CD8-positive, alpha-beta memory T cell (primary cell): Measurements from ENCODE around the gene CIT. TPM values are rescaled to one million over a fixed set of nuclear protein-coding genes. Genes with fewer than 3 reads are reported as not detected.
A peak's percentile ranks its signal among the peaks of the same experiment; 100 is the strongest.

ENCODE experiments used
- CTCF ChIA-PET: fragments of 350-600 bp; sonication (Branson Sonifier 250); formaldehyde crosslinking; loops from one replicate; lab custom pipeline; 2021; ENCODE audit warnings: antibody characterized with exemption; lab: Charles Lee
- POLR2A ChIA-PET: fragments of 350-600 bp; sonication (Branson Sonifier 250); formaldehyde crosslinking; loops from one replicate; lab custom pipeline; 2021; ENCODE audit warnings: antibody characterized with exemption; lab: Charles Lee
- DNase-seq, 5 donors: peaks; one replicate each; pipeline versions ENCODE4 v3.0.0 to v3.0.0-alpha.2; 2020 to 2022; ENCODE audit warnings: mixed read lengths in 1 of 5
- H3K27ac ChIP-seq: one replicate; pipeline ENCODE4 v1.7.0; 2013; ENCODE audit warnings: low read depth, mild to moderate bottlenecking, low read length, moderate library complexity
- H3K27me3 ChIP-seq: 2 replicates; pipeline ENCODE4 v1.7.0; 2013; ENCODE audit warnings: low read length, mild to moderate bottlenecking; ENCODE audit not compliant: insufficient read depth, poor library complexity, severe bottlenecking
- H3K36me3 ChIP-seq: 2 replicates; pipeline ENCODE4 v1.7.0; 2013; ENCODE audit warnings: mild to moderate bottlenecking, low read length, moderate library complexity; ENCODE audit not compliant: insufficient read depth
- H3K4me1 ChIP-seq: 2 replicates; pipeline ENCODE4 v1.7.0; 2013; ENCODE audit warnings: mild to moderate bottlenecking, low read length, moderate library complexity; ENCODE audit not compliant: insufficient read depth
- H3K4me3 ChIP-seq: 2 replicates; pipeline ENCODE4 v1.7.0; 2013; ENCODE audit warnings: mild to moderate bottlenecking, low read length
- H3K9me3 ChIP-seq: 2 replicates; pipeline ENCODE4 v1.7.0; 2013; ENCODE audit warnings: mild to moderate bottlenecking, low read length
- H3K27ac Mint-ChIP-seq, 8 donors: one replicate each; pipeline ENCODE4 v1.8.0; 2020 to 2021; ENCODE audit warnings: mixed read lengths in 8 of 8, mild to moderate bottlenecking in 6 of 8, inconsistent platforms in 3 of 8, moderate library complexity in 3 of 8
- H3K27me3 Mint-ChIP-seq, 2 donors: one replicate each; pipeline ENCODE4 v1.8.0; 2020 to 2021; ENCODE audit warnings: mixed read lengths in 2 of 2, mild to moderate bottlenecking in 1 of 2, moderate library complexity in 1 of 2
- H3K36me3 Mint-ChIP-seq, 3 donors: one replicate each; pipeline ENCODE4 v1.8.0; 2020 to 2021; ENCODE audit warnings: mixed read lengths in 3 of 3, inconsistent platforms in 1 of 3, mild to moderate bottlenecking in 1 of 3
- H3K4me1 Mint-ChIP-seq, 3 donors: one replicate each; pipeline ENCODE4 v1.8.0; 2020 to 2021; ENCODE audit warnings: mixed read lengths in 3 of 3, inconsistent platforms in 1 of 3, mild to moderate bottlenecking in 1 of 3
- H3K4me3 Mint-ChIP-seq, 7 donors: one replicate each; pipeline ENCODE4 v1.8.0; 2020 to 2021; ENCODE audit warnings: mixed read lengths in 7 of 7, mild to moderate bottlenecking in 6 of 7, moderate library complexity in 4 of 7, inconsistent platforms in 2 of 7
- H3K9me3 Mint-ChIP-seq, 5 donors: one replicate each; pipeline ENCODE4 v1.8.0; 2020 to 2022; ENCODE audit warnings: mixed read lengths in 5 of 5, mild to moderate bottlenecking in 3 of 5, moderate library complexity in 2 of 5, inconsistent platforms in 1 of 5
- polyA plus RNA-seq: library from polyadenylated mRNA; unstranded; fragments of 300-500 nt; fragmentation: Illumina TruSeq; gene quantifications from one replicate; pipeline ENCODE4 v1.2.3, GENCODE V29; 2021
- total RNA-seq, 2 experiments: library from RNA; stranded (reverse); gene quantifications; one replicate each; pipeline ENCODE4 v1.2.3, GENCODE V29; 2021

CIT gene
- total and polyA plus RNA-seq, 3 experiments from 2014 or later, result 0.61 to 19.3 (median 17.6) TPM

DNA sequence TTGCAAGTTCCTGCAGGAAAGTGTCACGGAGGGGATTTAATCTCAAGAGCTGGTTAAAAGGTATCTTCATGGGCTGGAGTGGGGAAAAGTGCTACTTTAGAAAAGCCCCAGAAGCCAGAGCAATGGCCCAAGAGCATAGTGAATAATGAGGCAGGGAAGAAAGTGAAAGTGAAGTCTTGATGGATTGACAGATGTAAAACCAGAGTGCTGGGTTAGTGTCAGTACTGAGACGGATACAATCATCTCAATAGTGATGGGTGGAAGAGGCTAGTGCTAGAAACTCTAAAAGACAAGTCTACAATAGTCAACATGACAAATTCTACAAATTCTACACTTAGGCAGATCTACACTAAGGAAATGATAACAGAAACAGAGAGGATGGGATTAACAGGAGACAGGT lies 68.1 kb downstream of the CIT start:
- H3K27ac ChIP-seq, result no peak overlapping the region
- ChIA-PET CTCF (no interaction called here), POLR2A (no interaction called here)
- peaks cover 0 to 10% (median 2%) of the 10 kb centered on the region in 5 donors for H3K9me3 Mint-ChIP-seq
- no peaks in the 10 kb centered on the region for H3K27me3 ChIP-seq
- no peak overlapping the region for H3K4me3 ChIP-seq
- H3K27ac Mint-ChIP-seq, result peak overlapping the region in 3 of 8 donors; percentile 0 to 51 (median 32)
- no peaks in the 10 kb centered on the region for H3K27me3 Mint-ChIP-seq
- no peaks in the 10 kb centered on the region for H3K4me1 ChIP-seq
- peak overlapping the region in 2 of 7 donors; percentile 1 to 41 for H3K4me3 Mint-ChIP-seq
- H3K36me3 Mint-ChIP-seq, result peaks cover 0 to 13% (median 2%) of the 10 kb centered on the region in 3 donors
- no peaks in the 10 kb centered on the region for H3K9me3 ChIP-seq
- no peaks in the 10 kb centered on the region for H3K36me3 ChIP-seq
- DNase-seq, result no peak
- H3K4me1 Mint-ChIP-seq, result peaks cover 6 to 12% (median 11%) of the 10 kb centered on the region in 3 donors

DNA sequence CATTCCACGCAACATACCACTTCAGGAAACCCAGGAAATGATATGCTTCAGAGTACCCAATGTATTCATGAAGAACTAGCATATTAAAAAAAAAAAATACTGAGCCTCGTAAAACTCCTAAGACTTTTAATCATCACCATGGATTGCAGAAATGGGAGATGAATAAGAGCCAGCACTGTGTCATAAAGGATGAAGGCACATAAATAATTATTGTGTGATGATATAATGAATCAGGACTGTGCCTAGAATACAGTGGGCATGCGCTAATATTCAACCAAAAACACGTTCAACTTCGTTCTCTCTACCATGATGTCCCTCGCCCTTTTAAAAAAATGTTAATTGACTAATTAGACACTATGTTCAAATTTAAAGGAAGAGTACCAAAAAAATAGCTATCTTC lies 68.7 kb downstream of the CIT start:
- Mint-ChIP-seq H3K36me3 (peaks cover 0 to 13% (median 2%) of the 10 kb centered on the region in 3 donors), H3K27ac (peak overlapping the region in 2 of 8 donors; percentile 0 to 1)

DNA sequence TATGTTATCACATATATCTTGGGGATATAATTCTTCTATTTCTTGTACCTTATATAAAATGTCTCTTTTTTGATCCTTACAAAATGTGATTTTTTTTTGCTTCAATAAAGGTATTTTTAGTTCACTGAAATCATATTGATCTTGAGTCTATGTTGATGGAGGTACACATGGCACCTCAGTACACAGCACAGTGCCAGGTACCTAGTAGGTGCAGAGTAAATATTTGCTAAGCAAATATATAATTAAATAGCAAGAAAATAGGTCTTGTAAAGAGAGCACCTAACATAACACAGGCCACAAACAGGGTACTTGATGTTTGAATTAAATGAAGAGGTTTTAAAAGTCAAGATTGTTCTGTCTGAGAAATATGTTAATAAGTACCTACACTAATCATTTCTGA lies 69.7 kb downstream of the CIT start:
- Histone ChIP-seq H3K27me3 (no peaks in the 10 kb centered on the region), H3K4me1 (no peaks in the 10 kb centered on the region), H3K36me3 (no peaks in the 10 kb centered on the region), H3K4me3 (no peak overlapping the region), H3K27ac (no peak overlapping the region), H3K9me3 (no peaks in the 10 kb centered on the region)
- ChIA-PET CTCF (no interaction called here), POLR2A (no interaction called here)
- Mint-ChIP-seq H3K4me3 (no peak overlapping the region), H3K27me3 (no peaks in the 10 kb centered on the region), H3K9me3 (peaks cover 0 to 10% (median 2%) of the 10 kb centered on the region in 5 donors), H3K36me3 (peaks cover 0 to 13% (median 2%) of the 10 kb centered on the region in 3 donors), H3K4me1 (peaks cover 6 to 12% (median 11%) of the 10 kb centered on the region in 3 donors), H3K27ac (no peak overlapping the region)
- no peak for DNase-seq

More for the DNA sequence above, 68.7 kb downstream of the CIT start:
- Histone ChIP-seq H3K9me3 (no peaks in the 10 kb centered on the region), H3K27ac (no peak overlapping the region), H3K4me3 (no peak overlapping the region), H3K27me3 (no peaks in the 10 kb centered on the region), H3K4me1 (no peaks in the 10 kb centered on the region), H3K36me3 (no peaks in the 10 kb centered on the region)
- Mint-ChIP-seq H3K4me1 (peaks cover 6 to 12% (median 11%) of the 10 kb centered on the region in 3 donors), H3K4me3 (peak overlapping the region in 1 of 7 donors; percentile 41), H3K27me3 (no peaks in the 10 kb centered on the region), H3K9me3 (peaks cover 0 to 10% (median 2%) of the 10 kb centered on the region in 5 donors)
- DNase-seq, result no peak
- ChIA-PET POLR2A (no interaction called here), CTCF (no interaction called here)

- peaks cover 5 to 7% (median 6%) of the 10 kb centered on the region in 3 donors for H3K4me1 Mint-ChIP-seq
- no peak overlapping the region for H3K4me3 ChIP-seq
- CTCF ChIA-PET, result no interaction called here
- H3K4me1 ChIP-seq, result no peaks in the 10 kb centered on the region
- H3K27ac ChIP-seq, result no peak overlapping the region
- no peaks in the 10 kb centered on the region for H3K36me3 ChIP-seq
- H3K4me3 Mint-ChIP-seq, result no peak overlapping the region
- DNase-seq, result no peak
- peak overlapping the region in 1 of 8 donors; percentile 21 for H3K27ac Mint-ChIP-seq
- H3K9me3 ChIP-seq, result no peaks in the 10 kb centered on the region
- POLR2A ChIA-PET, result no interaction called here
- no peaks in the 10 kb centered on the region for H3K27me3 Mint-ChIP-seq
- peaks cover 0 to 13% (median 2%) of the 10 kb centered on the region in 3 donors for H3K36me3 Mint-ChIP-seq
- no peaks in the 10 kb centered on the region for H3K27me3 ChIP-seq
- H3K9me3 Mint-ChIP-seq, result peaks cover 0 to 10% (median 2%) of the 10 kb centered on the region in 5 donors
Measured at GRCh38 chr12:119804011-119804641, 73.0 kb downstream of the CIT start.

DNA sequence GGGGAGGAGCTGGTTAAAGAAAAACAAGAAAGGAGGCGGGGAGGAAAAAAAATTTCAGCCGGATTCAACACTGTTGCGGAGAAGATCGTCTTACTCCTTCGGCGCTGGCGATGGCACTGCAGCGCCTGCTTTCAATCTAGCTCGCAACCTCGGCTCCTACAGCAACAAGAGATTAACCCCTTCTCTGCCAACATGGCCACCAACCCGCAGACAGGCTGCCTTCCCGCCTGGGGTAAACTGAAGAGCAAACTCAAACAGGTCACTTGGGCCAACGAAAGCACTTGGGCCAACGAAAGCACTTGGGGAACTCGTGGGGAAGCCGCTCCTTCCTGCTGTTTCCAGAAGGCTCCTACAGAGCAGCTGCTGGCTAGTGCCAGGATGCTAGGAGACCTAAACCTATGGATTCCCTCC lies 73.7 kb downstream of the CIT start:
- Mint-ChIP-seq H3K4me1 (no peaks in the 10 kb centered on the region), H3K4me3 (no peak overlapping the region), H3K36me3 (peaks cover 0 to 13% (median 0%) of the 10 kb centered on the region in 3 donors), H3K27me3 (no peaks in the 10 kb centered on the region), H3K9me3 (peaks cover 0 to 10% (median 2%) of the 10 kb centered on the region in 5 donors), H3K27ac (peak overlapping the region in 1 of 8 donors; percentile 7)
- no peak overlapping the region for H3K4me3 ChIP-seq
- no peak for DNase-seq
- H3K27ac ChIP-seq, result no peak overlapping the region
- CTCF ChIA-PET, result no interaction called here
- H3K36me3 ChIP-seq, result no peaks in the 10 kb centered on the region
- H3K9me3 ChIP-seq, result no peaks in the 10 kb centered on the region
- no peaks in the 10 kb centered on the region for H3K4me1 ChIP-seq
- H3K27me3 ChIP-seq, result no peaks in the 10 kb centered on the region
- POLR2A ChIA-PET, result no interaction called here

DNA sequence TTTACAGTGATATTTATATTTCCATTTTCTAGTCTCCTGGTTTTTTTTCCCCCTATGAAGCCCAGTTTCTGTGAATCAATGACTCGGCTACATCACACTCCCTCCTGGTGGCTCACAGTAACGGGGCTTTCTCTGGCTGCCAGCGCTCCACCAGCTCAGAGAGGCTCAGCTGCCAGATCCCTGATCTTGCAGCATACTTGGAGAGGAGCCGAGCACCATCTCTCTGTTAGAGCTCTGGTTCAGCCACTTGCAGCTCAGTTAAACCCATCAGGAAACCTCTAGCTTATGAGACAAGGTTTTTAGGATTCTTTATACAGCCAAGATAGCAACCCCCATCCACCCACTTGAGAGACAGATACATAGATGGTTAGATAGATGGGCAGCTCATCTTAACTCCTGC lies 74.6 kb downstream of the CIT start:
- Mint-ChIP-seq H3K4me1 (no peaks in the 10 kb centered on the region), H3K9me3 (peaks cover 0 to 9% (median 2%) of the 10 kb centered on the region in 5 donors), H3K27me3 (no peaks in the 10 kb centered on the region), H3K4me3 (no peak overlapping the region), H3K27ac (no peak overlapping the region), H3K36me3 (peaks cover 0 to 13% (median 0%) of the 10 kb centered on the region in 3 donors)
- DNase-seq, result no peak
- H3K9me3 ChIP-seq, result no peaks in the 10 kb centered on the region
- no peaks in the 10 kb centered on the region for H3K27me3 ChIP-seq
- no peaks in the 10 kb centered on the region for H3K36me3 ChIP-seq
- CTCF ChIA-PET, result no interaction called here
- POLR2A ChIA-PET, result no interaction called here
- no peak overlapping the region for H3K27ac ChIP-seq
- no peaks in the 10 kb centered on the region for H3K4me1 ChIP-seq
- no peak overlapping the region for H3K4me3 ChIP-seq

- ChIA-PET POLR2A (no interaction called here), CTCF (no interaction called here)
- Histone ChIP-seq H3K9me3 (no peaks in the 10 kb centered on the region), H3K27me3 (no peaks in the 10 kb centered on the region), H3K36me3 (no peaks in the 10 kb centered on the region), H3K4me3 (no peak overlapping the region), H3K4me1 (no peaks in the 10 kb centered on the region), H3K27ac (no peak overlapping the region)
- no peak for DNase-seq
- H3K36me3 Mint-ChIP-seq, result no peaks in the 10 kb centered on the region
- no peaks in the 10 kb centered on the region for H3K4me1 Mint-ChIP-seq
- no peaks in the 10 kb centered on the region for H3K27me3 Mint-ChIP-seq
- no peak overlapping the region for H3K27ac Mint-ChIP-seq
- H3K4me3 Mint-ChIP-seq, result no peak overlapping the region
- no peaks in the 10 kb centered on the region for H3K9me3 Mint-ChIP-seq
Measured at GRCh38 chr12:119797090-119797489, 80.0 kb downstream of the CIT start.

DNA sequence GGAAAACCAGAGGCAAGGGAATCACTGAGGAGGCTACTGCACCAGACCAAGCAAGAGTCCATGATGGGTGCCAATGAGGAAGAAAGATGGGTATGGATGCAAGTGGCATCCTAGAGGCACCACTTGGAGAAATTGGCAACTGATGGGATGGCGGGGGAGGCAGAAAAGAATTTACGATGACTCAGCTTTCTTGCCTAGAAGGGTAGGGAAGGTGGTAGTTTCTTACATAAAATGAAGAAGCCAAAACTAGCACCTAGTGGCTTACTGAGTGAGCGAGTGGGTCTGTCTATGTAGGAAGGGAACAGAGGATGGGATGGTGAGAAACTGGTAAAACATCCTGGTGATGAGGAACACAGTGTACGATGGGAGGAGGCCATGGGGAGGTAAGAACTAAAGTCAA lies 80.8 kb downstream of the CIT start:
- Mint-ChIP-seq H3K36me3 (no peaks in the 10 kb centered on the region), H3K9me3 (no peaks in the 10 kb centered on the region), H3K27me3 (no peaks in the 10 kb centered on the region), H3K4me3 (no peak overlapping the region), H3K27ac (no peak overlapping the region), H3K4me1 (no peaks in the 10 kb centered on the region)
- ChIA-PET POLR2A (no interaction called here), CTCF (no interaction called here)
- DNase-seq, result no peak
- Histone ChIP-seq H3K27me3 (no peaks in the 10 kb centered on the region), H3K36me3 (no peaks in the 10 kb centered on the region), H3K4me3 (no peak overlapping the region), H3K4me1 (no peaks in the 10 kb centered on the region), H3K9me3 (no peaks in the 10 kb centered on the region), H3K27ac (no peak overlapping the region)
